ENCODE data around the gene KLHDC8A. TPM values are rescaled to one million over a fixed set of nuclear protein-coding genes. Genes with fewer than 3 reads are reported as not detected.

KLHDC8A gene
- total and polyA plus RNA-seq, 2 of the 4 experiments (the other 2 are of a cell fraction): not detected

GRCh38 chr1:205373798-205374175 lies 17.1 kb upstream of the KLHDC8A start:
- Histone ChIP-seq H3K4me3 (ENCODE audit: insufficient read depth, low read depth, low read length) (no peak overlapping the region), H2BK20ac (ENCODE audit: low read depth, low read length) (no peak overlapping the region), H3K4me1 (ENCODE audit: control insufficient read depth, insufficient read depth, low read length) (peaks cover 21% of the 10 kb centered on the region), H3K23ac (ENCODE audit: low read depth, low read length) (0 out of 2 replicates have a peak overlapping the region, but pooled peaks have one; percentile 3), H3K4me2 (ENCODE audit: low read depth, low read length) (peak overlapping the region; percentile 78), H3K27ac (ENCODE audit: insufficient read depth, low read length) (no peak overlapping the region), H3K14ac (replicated peaks; ENCODE audit: low read depth, low read length) (0 out of 2 replicates have a peak overlapping the region, but pooled peaks have one; percentile 0), H3K9ac (ENCODE audit: low read depth, low read length) (no peak overlapping the region), H2BK5ac (ENCODE audit: low read depth, low read length, poor library complexity, severe bottlenecking) (no peak overlapping the region), H2AFZ (replicated peaks; ENCODE audit: low read length, poor library complexity) (no peak overlapping the region), H3K9me3 (ENCODE audit: control insufficient read depth, insufficient read depth, low read length) (no peaks in the 10 kb centered on the region), H3K56ac (ENCODE audit: extremely low read depth, insufficient read depth, low read length) (no peak overlapping the region), H3K79me1 (ENCODE audit: low read depth in 1 of 2, low read length in 2 of 2) (no peaks in the 10 kb centered on the region), H2BK120ac (ENCODE audit: low read depth, low read length) (no peak overlapping the region), H2BK15ac (ENCODE audit: low read depth, low read length) (no peak overlapping the region), H4K91ac (ENCODE audit: insufficient read depth, low read depth, low read length) (no peak overlapping the region), H4K5ac (ENCODE audit: low read depth, low read length) (no peak overlapping the region), H3K36me3 (ENCODE audit: control insufficient read depth, insufficient read depth, low read length) (no peaks in the 10 kb centered on the region), H3K4ac (ENCODE audit: low read depth, low read length) (0 out of 2 replicates have a peak overlapping the region, but pooled peaks have one; percentile 38), H4K20me1 (ENCODE audit: insufficient read depth, low read length) (peaks cover 4% of the 10 kb centered on the region; the same call in 1 of the 2 replicates), H3K9me1 (ENCODE audit: insufficient read depth, low read length) (peaks cover 17% of the 10 kb centered on the region), H4K8ac (ENCODE audit: low read depth in 2 of 2, low read length in 2 of 2) (no peak overlapping the region), H3K18ac (ENCODE audit: low read depth, low read length) (no peak overlapping the region), H2AK9ac (replicated peaks; ENCODE audit: low read depth, low read length, poor library complexity) (no peak overlapping the region), H3K27me3 (ENCODE audit: control insufficient read depth, insufficient read depth, low read length) (peaks cover 11% of the 10 kb centered on the region), H2AK5ac (ENCODE audit: low read depth, low read length) (no peak overlapping the region)
- CTCF ChIA-PET: no interaction called here
- POLR2A ChIA-PET (ENCODE audit: unreplicated experiment): no interaction called here
- no CpG with 5 or more reads among the region's 2 CpGs for WGBS, 2 experiments (ENCODE audit: extremely low coverage in 2 of 2, insufficient read length in 1 of 2)
- no peak for ATAC-seq (ENCODE audit: low read depth)
- no peak for TF ChIP-seq SMC3 (IDR thresholded peaks at IDR 0.05; ENCODE audit: low read depth, low read length)
- TF ChIP-seq RCOR1 (IDR thresholded peaks at IDR 0.05; ENCODE audit: insufficient replicate concordance, low read length): no peak
- TF ChIP-seq RFX5 (IDR thresholded peaks at IDR 0.05; ENCODE audit: low read depth, low read length): no peak
- dilution Hi-C loops (cut with HindIII; ENCODE audit: low sequenced_read_pairs, unreplicated experiment): no loop called here
- no peak for DNase-seq
- intact Hi-C loops (cut with micrococcal nuclease): no loop called here
- in situ Hi-C loops (cut with MboI; ENCODE audit: low sequenced_read_pairs): no loop called here
- BruUV-seq (replicated peaks): no TSS peak

All from IMR-90 (cell line).